WTC11 (cell line): ENCODE results near the gene RAB4A. TPM values are rescaled to one million over a fixed set of nuclear protein-coding genes. Genes with fewer than 3 reads are reported as not detected.

ENCODE experiments used
- ATAC-seq: fragments of 200-7000 bp; cut with Tn5 transposase; 2 replicates; pipeline ENCODE4 v1.10.0; 2021; ENCODE audit warnings: mild to moderate bottlenecking, moderate library complexity
- CTCF ChIA-PET: fragments of 300-600 bp; sonication (Branson Sonifier 250); formaldehyde crosslinking; loops from one replicate; lab custom pipeline; 2021; ENCODE audit warnings: antibody characterized with exemption; lab: Charles Lee
- POLR2A ChIA-PET: fragments of 350-600 bp; sonication (Branson Sonifier 250); formaldehyde crosslinking; loops from one replicate; lab custom pipeline; 2021; ENCODE audit warnings: antibody characterized with exemption; lab: Charles Lee
- DNase-seq: peaks from one replicate; pipeline ENCODE4 v3.0.0; 2021; ENCODE audit warnings: low spot score
- H3K27ac Mint-ChIP-seq: 2 replicates; pipeline ENCODE4 v1.8.0; 2021; ENCODE audit warnings: mixed read lengths
- H3K27me3 Mint-ChIP-seq: 2 replicates; pipeline ENCODE4 v1.8.0; 2021; ENCODE audit warnings: low read depth, mild to moderate bottlenecking, moderate library complexity, mixed read lengths
- H3K36me3 Mint-ChIP-seq: 2 replicates; pipeline ENCODE4 v1.8.0; 2021; ENCODE audit warnings: mixed read lengths
- H3K4me1 Mint-ChIP-seq: 2 replicates; pipeline ENCODE4 v1.8.0; 2022; ENCODE audit warnings: mixed read lengths
- H3K4me3 Mint-ChIP-seq: 2 replicates; pipeline ENCODE4 v1.8.0; 2021; ENCODE audit warnings: mild to moderate bottlenecking, moderate library complexity, mixed read lengths
- H3K9me3 Mint-ChIP-seq: 2 replicates; pipeline ENCODE4 v1.8.0; 2021; ENCODE audit warnings: mixed read lengths
- ATF1 ChIP-seq: sonication (generic); formaldehyde crosslinking; IDR thresholded peaks from 2 replicates; pipeline ENCODE4 v1.8.1; 2023; ENCODE audit warnings: mild to moderate bottlenecking, moderate library complexity, missing genetic modification reagents
- EMX1 ChIP-seq: fragments of 250-450 bp; sonication (Bioruptor Pico); IDR thresholded peaks from 2 replicates; pipeline ENCODE4 v1.8.0; 2021; ENCODE audit warnings: mild to moderate bottlenecking
- FOXJ3 ChIP-seq: sonication (generic); formaldehyde crosslinking; IDR thresholded peaks from 2 replicates; pipeline ENCODE4 v1.9.0; 2021; ENCODE audit warnings: missing genetic modification reagents, mild to moderate bottlenecking, borderline replicate concordance
- GABPB1 ChIP-seq: sonication (generic); formaldehyde crosslinking; IDR thresholded peaks from 2 replicates; pipeline ENCODE4 v1.8.1; 2023; ENCODE audit warnings: mild to moderate bottlenecking, missing genetic modification reagents
- GRHL2 ChIP-seq: fragments of 250-450 bp; sonication (Bioruptor Pico); IDR thresholded peaks from 2 replicates; pipeline ENCODE4 v1.8.0; 2022; ENCODE audit warnings: mild to moderate bottlenecking, moderate library complexity; ENCODE audit not compliant: insufficient replicate concordance, severe bottlenecking
- IRF2 ChIP-seq: sonication (generic); formaldehyde crosslinking; IDR thresholded peaks from 2 replicates; pipeline ENCODE4 v1.8.0; 2022; ENCODE audit warnings: low read depth, missing genetic modification reagents, borderline replicate concordance
- KAT7 ChIP-seq: sonication (generic); formaldehyde crosslinking; IDR thresholded peaks from 2 replicates; pipeline ENCODE4 v1.8.1; 2023; ENCODE audit warnings: missing genetic modification reagents, mild to moderate bottlenecking, borderline replicate concordance
- PRRX2 ChIP-seq: fragments of 250-450 bp; sonication (Bioruptor Pico); IDR thresholded peaks from 2 replicates; pipeline ENCODE4 v1.8.0; 2021; ENCODE audit warnings: mild to moderate bottlenecking
- SMAD4 ChIP-seq: sonication (generic); formaldehyde crosslinking; IDR thresholded peaks from 2 replicates; pipeline ENCODE4 v1.8.0; 2022; ENCODE audit warnings: mild to moderate bottlenecking, missing genetic modification reagents
- ZNF121 ChIP-seq: sonication (generic); formaldehyde crosslinking; IDR thresholded peaks from 2 replicates; pipeline ENCODE4 v1.8.0; 2023; ENCODE audit warnings: missing genetic modification reagents
- ZNF317 ChIP-seq: sonication (generic); formaldehyde crosslinking; IDR thresholded peaks from 2 replicates; pipeline ENCODE4 v1.8.1; 2023; ENCODE audit warnings: low read depth, mild to moderate bottlenecking, moderate library complexity, missing genetic modification reagents, borderline replicate concordance
- ZNF416 ChIP-seq: fragments of 250-450 bp; sonication (Bioruptor Pico); IDR thresholded peaks from 2 replicates; pipeline ENCODE4 v1.9.0; 2021; ENCODE audit warnings: mild to moderate bottlenecking, inconsistent platforms
- ZNF671 ChIP-seq: fragments of 250-450 bp; sonication (Bioruptor Pico); IDR thresholded peaks from 2 replicates; pipeline ENCODE4 v1.8.0; 2021; ENCODE audit warnings: mild to moderate bottlenecking
- total RNA-seq: library from RNA; stranded (reverse); gene quantifications from 3 replicates; pipeline ENCODE4 v1.2.3, GENCODE V29; 2021
- TF ChIP-seq, protein P1 (sequence below): sonication (generic); formaldehyde crosslinking; IDR thresholded peaks from 2 replicates; pipeline ENCODE4 v1.8.1; 2022; ENCODE audit warnings: missing genetic modification reagents, borderline replicate concordance
- TF ChIP-seq, protein P2 (sequence below): sonication (generic); formaldehyde crosslinking; IDR thresholded peaks from 2 replicates; pipeline ENCODE4 v1.8.1; 2023; ENCODE audit warnings: mild to moderate bottlenecking, missing genetic modification reagents, moderate library complexity
- TF ChIP-seq, protein P3 (sequence below): sonication (generic); formaldehyde crosslinking; IDR thresholded peaks from 2 replicates; pipeline ENCODE4 v1.8.1; 2022; ENCODE audit warnings: low read depth, missing genetic modification reagents, borderline replicate concordance
- TF ChIP-seq, protein P4 (sequence below): fragments of 250-450 bp; sonication (Bioruptor Pico); IDR thresholded peaks from 2 replicates; pipeline ENCODE4 v1.9.0; 2021; ENCODE audit warnings: moderate library complexity, mild to moderate bottlenecking, inconsistent platforms, borderline replicate concordance
- TF ChIP-seq, protein P5 (sequence below): sonication (generic); formaldehyde crosslinking; IDR thresholded peaks from 2 replicates; pipeline ENCODE4 v1.8.0; 2022; ENCODE audit warnings: mild to moderate bottlenecking, missing genetic modification reagents
- TF ChIP-seq, protein P6 (sequence below): sonication (generic); formaldehyde crosslinking; IDR thresholded peaks from 2 replicates; pipeline ENCODE4 v1.8.1; 2022; ENCODE audit warnings: mild to moderate bottlenecking, moderate library complexity, missing genetic modification reagents
- TF ChIP-seq, protein P7 (sequence below): sonication (generic); formaldehyde crosslinking; IDR thresholded peaks from 2 replicates; pipeline ENCODE4 v1.8.1; 2023; ENCODE audit warnings: mild to moderate bottlenecking, moderate library complexity, missing genetic modification reagents

Gene RAB4A
- total RNA-seq, 1 experiment from 2014 or later = 67.9 TPM

DNA sequence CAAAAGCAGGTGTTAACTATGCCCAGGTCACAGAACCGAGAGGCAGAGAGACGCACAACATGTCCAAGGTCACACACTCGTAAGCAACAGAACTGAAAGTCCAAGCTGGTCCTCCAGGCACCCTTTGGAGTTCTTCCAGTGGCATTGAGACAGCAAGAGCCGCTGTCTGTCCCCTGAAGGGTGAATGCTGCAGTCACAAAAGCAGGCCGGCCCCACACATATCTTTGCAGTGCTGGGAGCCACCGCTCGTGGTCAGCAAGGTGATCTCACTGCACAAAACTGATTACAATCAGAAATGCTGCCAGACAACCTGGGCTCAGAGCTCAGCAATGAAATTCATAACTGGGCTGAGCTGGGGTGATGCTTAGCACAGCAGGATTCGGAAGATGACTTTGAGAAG is 47.4 kb upstream of the RAB4A start:
- H3K9me3 Mint-ChIP-seq = no peaks in the 10 kb centered on the region
- H3K27ac Mint-ChIP-seq = no peak overlapping the region
- TF ChIP-seq, protein P1, sequence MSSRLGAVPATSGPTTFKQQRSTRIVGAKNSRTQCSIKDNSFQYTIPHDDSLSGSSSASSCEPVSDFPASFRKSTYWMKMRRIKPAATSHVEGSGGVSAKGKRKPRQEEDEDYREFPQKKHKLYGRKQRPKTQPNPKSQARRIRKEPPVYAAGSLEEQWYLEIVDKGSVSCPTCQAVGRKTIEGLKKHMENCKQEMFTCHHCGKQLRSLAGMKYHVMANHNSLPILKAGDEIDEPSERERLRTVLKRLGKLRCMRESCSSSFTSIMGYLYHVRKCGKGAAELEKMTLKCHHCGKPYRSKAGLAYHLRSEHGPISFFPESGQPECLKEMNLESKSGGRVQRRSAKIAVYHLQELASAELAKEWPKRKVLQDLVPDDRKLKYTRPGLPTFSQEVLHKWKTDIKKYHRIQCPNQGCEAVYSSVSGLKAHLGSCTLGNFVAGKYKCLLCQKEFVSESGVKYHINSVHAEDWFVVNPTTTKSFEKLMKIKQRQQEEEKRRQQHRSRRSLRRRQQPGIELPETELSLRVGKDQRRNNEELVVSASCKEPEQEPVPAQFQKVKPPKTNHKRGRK (CRISPR knock-in tag) = no peak
- TF ChIP-seq, protein P2, sequence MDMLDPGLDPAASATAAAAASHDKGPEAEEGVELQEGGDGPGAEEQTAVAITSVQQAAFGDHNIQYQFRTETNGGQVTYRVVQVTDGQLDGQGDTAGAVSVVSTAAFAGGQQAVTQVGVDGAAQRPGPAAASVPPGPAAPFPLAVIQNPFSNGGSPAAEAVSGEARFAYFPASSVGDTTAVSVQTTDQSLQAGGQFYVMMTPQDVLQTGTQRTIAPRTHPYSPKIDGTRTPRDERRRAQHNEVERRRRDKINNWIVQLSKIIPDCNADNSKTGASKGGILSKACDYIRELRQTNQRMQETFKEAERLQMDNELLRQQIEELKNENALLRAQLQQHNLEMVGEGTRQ (CRISPR knock-in tag) = no peak
- TF ChIP-seq KAT7 (CRISPR knock-in tag) (no peak), ZNF416 (no peak), IRF2 (CRISPR knock-in tag) (no peak), FOXJ3 (no peak), PRRX2 (CRISPR knock-in tag) (no peak), ZNF121 (CRISPR knock-in tag) (no peak), ATF1 (no peak), GRHL2 (CRISPR knock-in tag) (no peak), EMX1 (no peak), ZNF671 (no peak)
- TF ChIP-seq, protein P3, sequence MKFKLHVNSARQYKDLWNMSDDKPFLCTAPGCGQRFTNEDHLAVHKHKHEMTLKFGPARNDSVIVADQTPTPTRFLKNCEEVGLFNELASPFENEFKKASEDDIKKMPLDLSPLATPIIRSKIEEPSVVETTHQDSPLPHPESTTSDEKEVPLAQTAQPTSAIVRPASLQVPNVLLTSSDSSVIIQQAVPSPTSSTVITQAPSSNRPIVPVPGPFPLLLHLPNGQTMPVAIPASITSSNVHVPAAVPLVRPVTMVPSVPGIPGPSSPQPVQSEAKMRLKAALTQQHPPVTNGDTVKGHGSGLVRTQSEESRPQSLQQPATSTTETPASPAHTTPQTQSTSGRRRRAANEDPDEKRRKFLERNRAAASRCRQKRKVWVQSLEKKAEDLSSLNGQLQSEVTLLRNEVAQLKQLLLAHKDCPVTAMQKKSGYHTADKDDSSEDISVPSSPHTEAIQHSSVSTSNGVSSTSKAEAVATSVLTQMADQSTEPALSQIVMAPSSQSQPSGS (CRISPR knock-in tag) = no peak
- TF ChIP-seq, protein P4, sequence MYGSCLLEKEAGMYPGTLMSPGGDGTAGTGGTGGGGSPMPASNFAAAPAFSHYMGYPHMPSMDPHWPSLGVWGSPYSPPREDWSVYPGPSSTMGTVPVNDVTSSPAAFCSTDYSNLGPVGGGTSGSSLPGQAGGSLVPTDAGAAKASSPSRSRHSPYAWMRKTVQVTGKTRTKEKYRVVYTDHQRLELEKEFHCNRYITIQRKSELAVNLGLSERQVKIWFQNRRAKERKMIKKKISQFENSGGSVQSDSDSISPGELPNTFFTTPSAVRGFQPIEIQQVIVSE = no peak
- TF ChIP-seq, protein P5, sequence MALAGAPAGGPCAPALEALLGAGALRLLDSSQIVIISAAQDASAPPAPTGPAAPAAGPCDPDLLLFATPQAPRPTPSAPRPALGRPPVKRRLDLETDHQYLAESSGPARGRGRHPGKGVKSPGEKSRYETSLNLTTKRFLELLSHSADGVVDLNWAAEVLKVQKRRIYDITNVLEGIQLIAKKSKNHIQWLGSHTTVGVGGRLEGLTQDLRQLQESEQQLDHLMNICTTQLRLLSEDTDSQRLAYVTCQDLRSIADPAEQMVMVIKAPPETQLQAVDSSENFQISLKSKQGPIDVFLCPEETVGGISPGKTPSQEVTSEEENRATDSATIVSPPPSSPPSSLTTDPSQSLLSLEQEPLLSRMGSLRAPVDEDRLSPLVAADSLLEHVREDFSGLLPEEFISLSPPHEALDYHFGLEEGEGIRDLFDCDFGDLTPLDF = no peak
- TF ChIP-seq, protein P6, sequence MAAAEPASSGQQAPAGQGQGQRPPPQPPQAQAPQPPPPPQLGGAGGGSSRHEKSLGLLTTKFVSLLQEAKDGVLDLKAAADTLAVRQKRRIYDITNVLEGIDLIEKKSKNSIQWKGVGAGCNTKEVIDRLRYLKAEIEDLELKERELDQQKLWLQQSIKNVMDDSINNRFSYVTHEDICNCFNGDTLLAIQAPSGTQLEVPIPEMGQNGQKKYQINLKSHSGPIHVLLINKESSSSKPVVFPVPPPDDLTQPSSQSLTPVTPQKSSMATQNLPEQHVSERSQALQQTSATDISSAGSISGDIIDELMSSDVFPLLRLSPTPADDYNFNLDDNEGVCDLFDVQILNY (CRISPR knock-in tag) = no peak
- TF ChIP-seq, protein P7, sequence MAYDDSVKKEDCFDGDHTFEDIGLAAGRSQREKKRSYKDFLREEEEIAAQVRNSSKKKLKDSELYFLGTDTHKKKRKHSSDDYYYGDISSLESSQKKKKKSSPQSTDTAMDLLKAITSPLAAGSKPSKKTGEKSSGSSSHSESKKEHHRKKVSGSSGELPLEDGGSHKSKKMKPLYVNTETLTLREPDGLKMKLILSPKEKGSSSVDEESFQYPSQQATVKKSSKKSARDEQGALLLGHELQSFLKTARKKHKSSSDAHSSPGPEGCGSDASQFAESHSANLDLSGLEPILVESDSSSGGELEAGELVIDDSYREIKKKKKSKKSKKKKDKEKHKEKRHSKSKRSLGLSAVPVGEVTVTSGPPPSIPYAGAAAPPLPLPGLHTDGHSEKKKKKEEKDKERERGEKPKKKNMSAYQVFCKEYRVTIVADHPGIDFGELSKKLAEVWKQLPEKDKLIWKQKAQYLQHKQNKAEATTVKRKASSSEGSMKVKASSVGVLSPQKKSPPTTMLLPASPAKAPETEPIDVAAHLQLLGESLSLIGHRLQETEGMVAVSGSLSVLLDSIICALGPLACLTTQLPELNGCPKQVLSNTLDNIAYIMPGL (CRISPR knock-in tag) = no peak
- TF ChIP-seq, all 79 proteins: peak for 0
- Mint-ChIP-seq H3K36me3 (no peaks in the 10 kb centered on the region), H3K4me3 (no peak overlapping the region), H3K4me1 (peaks cover 29% of the 10 kb centered on the region), H3K27me3 (no peaks in the 10 kb centered on the region)
- DNase-seq (no peak), ATAC-seq (no peak)
- ChIA-PET POLR2A (no interaction called here), CTCF (no interaction called here)

DNA sequence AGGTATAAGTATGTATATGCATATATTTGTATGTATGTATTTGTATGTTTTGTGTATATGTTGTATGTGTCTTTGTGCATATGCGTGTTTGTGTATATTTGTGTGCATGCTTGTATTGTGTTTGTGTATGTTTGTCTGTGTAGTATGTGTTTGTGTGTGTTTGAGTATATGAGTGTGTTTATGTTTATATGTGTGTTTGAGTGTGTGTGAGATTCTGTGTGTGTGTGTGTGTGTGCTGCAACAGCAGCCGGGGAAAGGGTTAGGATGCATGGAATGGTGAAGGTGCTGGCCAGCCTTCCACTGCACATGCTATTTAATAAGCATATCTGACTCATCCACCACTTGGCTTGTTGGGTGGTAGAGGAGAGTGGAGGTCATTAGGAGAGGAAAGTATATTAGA is 46.6 kb upstream of the RAB4A start:
- H3K27ac Mint-ChIP-seq = no peak overlapping the region; the same call in 1 of the 2 replicates
- POLR2A ChIA-PET = no interaction called here
- ATAC-seq = no peak

More for the DNA sequence above, 46.6 kb upstream of the RAB4A start:
- Mint-ChIP-seq H3K9me3 (no peaks in the 10 kb centered on the region), H3K4me3 (no peak overlapping the region), H3K36me3 (no peaks in the 10 kb centered on the region), H3K27me3 (no peaks in the 10 kb centered on the region), H3K4me1 (peaks cover 34% of the 10 kb centered on the region)
- CTCF ChIA-PET = no interaction called here
- DNase-seq = no peak
- TF ChIP-seq GABPB1 (no peak), ZNF317 (no peak), IRF2 (CRISPR knock-in tag) (no peak), SMAD4 (CRISPR knock-in tag) (no peak)
- TF ChIP-seq, protein P1 (CRISPR knock-in tag) = no peak
- TF ChIP-seq, protein P2 (CRISPR knock-in tag) = no peak
- TF ChIP-seq, all 79 proteins: peak for 0
